MG63 (cell line): ENCODE measurements around the gene OR10H5. TPM values are rescaled to one million over a fixed set of nuclear protein-coding genes. Genes with fewer than 3 reads are reported as not detected.
"Not testable (repeated sequence)": the region's sequence is repeated elsewhere in the genome, so short reads cannot be mapped to it uniquely, and the experiment has no call there.

ENCODE experiments used
- DNase-seq: peaks from one replicate; pipeline ENCODE4 v3.0.0-alpha.2; 2020
- H3K27me3 ChIP-seq: fragments of 250-450 bp; sonication (Bioruptor Pico); 2 replicates; pipeline ENCODE4 v1.5.1; 2020; ENCODE audit warnings: mild to moderate bottlenecking, moderate library complexity
- H3K36me3 ChIP-seq: fragments of 250-450 bp; sonication (Bioruptor Pico); 2 replicates; pipeline ENCODE4 v1.5.1; 2020; ENCODE audit warnings: mild to moderate bottlenecking, moderate library complexity
- H3K4me3 ChIP-seq: fragments of 250-450 bp; sonication (Bioruptor Pico); 2 replicates; pipeline ENCODE4 v1.5.1; 2020; ENCODE audit warnings: mild to moderate bottlenecking, moderate library complexity
- H3K9me3 ChIP-seq: fragments of 250-450 bp; sonication (Bioruptor Pico); 2 replicates; pipeline ENCODE4 v1.5.1; 2020; ENCODE audit warnings: mild to moderate bottlenecking, moderate library complexity
- total RNA-seq: library from RNA; depleted of rRNA; stranded (reverse); fragments of >200 nt; shearing (Covaris generic); gene quantifications from 2 replicates; pipeline ENCODE4 v1.2.3, GENCODE V29; 2014; ENCODE audit warnings: low replicate concordance; rRNA removed

OR10H5 gene, protein sequence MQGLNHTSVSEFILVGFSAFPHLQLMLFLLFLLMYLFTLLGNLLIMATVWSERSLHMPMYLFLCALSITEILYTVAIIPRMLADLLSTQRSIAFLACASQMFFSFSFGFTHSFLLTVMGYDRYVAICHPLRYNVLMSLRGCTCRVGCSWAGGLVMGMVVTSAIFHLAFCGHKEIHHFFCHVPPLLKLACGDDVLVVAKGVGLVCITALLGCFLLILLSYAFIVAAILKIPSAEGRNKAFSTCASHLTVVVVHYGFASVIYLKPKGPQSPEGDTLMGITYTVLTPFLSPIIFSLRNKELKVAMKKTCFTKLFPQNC
- not detected in 2 replicates for total RNA-seq

DNA sequence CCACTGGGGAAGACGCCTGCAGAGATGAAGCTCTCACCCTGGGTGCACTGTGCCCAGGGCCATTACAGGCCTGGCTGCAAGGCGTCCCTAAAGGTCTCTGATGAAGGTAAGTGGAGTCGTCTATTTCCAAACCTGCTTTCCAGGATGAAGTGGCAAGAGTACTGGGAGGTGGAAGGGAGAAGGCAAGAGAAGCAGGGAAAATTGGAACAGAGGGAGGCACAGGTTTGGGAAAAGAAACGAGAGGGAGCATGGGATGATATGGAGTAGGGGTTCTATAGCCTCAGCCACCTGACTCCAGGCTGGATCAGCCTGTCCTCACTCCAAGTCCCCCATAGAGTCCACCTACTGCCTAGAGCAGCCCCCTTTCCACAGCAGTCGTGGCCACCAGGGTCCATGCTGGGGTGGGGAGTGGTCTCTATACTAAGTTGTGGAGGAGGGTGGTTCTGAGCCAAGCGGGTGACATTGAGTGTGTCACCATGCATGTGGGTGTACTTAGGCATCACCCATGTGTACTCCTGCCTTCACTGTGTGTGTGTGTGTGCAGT is at the start of gene OR10H5:
Gene OR10H5, plus strand, starts transcription at position 51 of the 545 bp plus-strand sequence. CDS start 6,388 bp downstream, outside the sequence.
- no peaks in the 10 kb centered on the region for H3K9me3 ChIP-seq
- no peaks in the 10 kb centered on the region for H3K36me3 ChIP-seq
- no peak for DNase-seq
- no peak within 1 kb of the TSS for H3K4me3 ChIP-seq
- H3K27me3 ChIP-seq: peaks cover 14% of the 10 kb centered on the region; the same call in 1 of the 2 replicates

DNA sequence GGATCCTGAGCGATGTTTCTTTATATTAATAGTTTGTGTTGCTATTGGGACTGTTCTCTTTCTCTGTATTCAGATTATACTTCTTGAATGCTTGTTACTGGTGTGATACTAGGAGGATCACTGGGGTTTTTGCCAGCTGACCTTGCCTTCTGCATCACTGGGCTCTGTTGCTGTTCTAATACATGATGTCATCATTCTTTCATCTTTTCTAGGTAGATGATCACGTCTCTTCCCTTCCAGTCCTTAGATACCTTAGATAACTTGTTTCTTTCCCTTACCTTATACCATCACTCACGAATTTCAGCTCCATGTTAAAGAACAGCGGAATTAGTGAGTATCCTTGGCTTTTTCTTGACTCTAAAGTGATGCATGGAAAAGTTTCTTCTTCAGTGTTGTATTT is 49.7 kb upstream of the OR10H5 start, which contains the start of gene OR10H3:
Gene OR10H3, plus strand, starts transcription at position 264 of the 400 bp plus-strand sequence. CDS start 3,408 bp downstream, outside the sequence.
- H3K4me3 ChIP-seq: no peak within 1 kb of the TSS
- no peak for DNase-seq
- peaks cover 18% of the 10 kb centered on the region for H3K27me3 ChIP-seq
- H3K36me3 ChIP-seq: no peaks in the 10 kb centered on the region
- H3K9me3 ChIP-seq: peaks cover 12% of the 10 kb centered on the region

DNA sequence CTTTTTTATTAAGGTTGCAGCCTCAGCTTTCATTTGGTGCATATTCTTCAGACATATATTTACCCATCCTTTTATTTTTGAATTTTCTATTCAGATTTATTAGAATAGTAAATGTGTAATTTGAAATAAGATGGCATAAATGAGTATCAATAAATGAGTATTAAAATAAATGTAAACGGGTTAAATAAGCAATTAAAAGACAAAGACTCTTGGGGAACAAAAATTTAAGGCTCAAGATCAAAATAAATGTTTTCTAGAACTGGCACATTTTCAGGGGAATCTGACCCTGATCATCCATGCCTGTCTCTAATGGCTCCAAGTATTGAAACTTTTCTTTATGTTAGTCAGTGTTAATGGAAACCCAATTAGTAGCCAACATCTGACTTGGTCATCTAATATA is 46.7 kb upstream of the OR10H5 start:
- no peak overlapping the region for H3K4me3 ChIP-seq
- peaks cover 12% of the 10 kb centered on the region for H3K9me3 ChIP-seq
- DNase-seq: no peak
- H3K36me3 ChIP-seq: no peaks in the 10 kb centered on the region
- peaks cover 7% of the 10 kb centered on the region for H3K27me3 ChIP-seq

DNA sequence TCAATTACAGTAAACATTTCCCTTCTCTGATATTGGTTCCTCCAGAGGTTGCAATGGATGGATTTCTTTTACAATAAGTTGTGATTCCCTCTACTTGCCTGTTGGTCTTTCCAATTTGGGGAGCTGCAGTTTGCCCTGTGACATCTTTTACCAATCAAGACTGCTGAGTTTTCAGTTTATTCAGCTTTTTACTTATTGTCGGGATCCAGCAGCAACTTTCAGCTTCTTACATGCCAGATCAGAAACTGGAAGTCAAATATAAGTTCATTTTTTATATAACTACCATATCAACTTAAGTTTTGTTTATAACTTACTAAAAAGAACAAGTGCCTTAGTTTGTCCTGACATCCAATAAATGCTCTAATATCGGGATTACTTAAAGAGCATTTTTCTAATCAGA is 39.2 kb upstream of the OR10H5 start:
- Histone ChIP-seq H3K36me3 (no peaks in the 10 kb centered on the region), H3K27me3 (peaks cover 41% of the 10 kb centered on the region), H3K9me3 (no peaks in the 10 kb centered on the region; the same call in 1 of the 2 replicates), H3K4me3 (no peak overlapping the region)
- no peak for DNase-seq

DNA sequence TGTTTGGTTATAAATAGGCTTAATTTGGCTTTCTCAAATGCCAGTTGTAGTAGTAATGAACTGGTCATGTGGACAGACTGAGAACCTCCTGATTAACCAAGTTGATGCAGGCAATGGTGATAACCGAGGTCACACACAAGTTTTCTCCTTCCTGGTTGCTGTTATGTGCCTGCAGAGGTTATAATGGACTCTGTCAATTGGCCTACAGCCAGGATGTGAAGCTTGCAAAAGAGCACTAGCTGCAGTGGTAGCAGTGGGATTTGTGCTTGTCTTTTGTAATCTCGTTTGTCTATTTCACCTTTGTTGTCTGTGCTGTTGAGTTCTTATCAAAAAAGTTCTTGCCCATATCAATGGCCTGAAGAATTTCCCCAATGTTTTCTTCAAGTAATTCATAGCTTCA is 29.1 kb upstream of the OR10H5 start:
- no peak for DNase-seq
- H3K27me3 ChIP-seq: peaks cover 9% of the 10 kb centered on the region
- H3K36me3 ChIP-seq: no peaks in the 10 kb centered on the region
- no peak overlapping the region for H3K4me3 ChIP-seq
- H3K9me3 ChIP-seq: no peaks in the 10 kb centered on the region

DNA sequence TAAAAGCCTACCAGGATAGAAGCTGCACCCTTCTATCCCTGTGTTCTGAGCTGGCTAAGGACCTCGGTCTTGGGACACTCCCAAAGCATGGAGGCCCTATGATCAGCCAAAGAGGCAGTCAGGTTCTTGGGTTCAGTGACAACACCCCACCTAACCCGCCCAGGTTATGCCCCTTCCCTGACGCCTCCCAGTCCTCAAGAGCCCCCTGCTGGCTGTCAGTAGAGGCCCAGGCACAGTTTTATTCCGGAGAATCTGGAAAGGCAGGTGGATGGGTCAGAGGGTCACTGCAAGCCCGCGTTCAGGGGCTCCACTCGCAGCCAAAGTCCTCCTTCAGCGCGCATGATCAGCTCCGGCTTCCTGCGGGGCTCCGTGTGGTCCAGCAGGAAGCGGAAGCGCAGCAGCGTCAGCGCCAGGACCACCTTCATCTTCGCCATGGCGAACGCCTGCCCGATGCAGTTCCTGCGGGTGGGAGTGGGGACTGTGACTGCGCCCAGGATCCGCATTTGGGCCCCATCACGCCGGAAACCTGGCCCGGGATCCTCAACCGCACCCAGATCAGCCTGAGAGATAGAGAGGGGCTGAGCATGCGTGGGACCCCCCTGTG is 27.4 kb upstream of the OR10H5 start:
- Histone ChIP-seq H3K9me3 (no peaks in the 10 kb centered on the region), H3K4me3 (no peak overlapping the region), H3K27me3 (peaks cover 17% of the 10 kb centered on the region), H3K36me3 (no peaks in the 10 kb centered on the region)
- DNase-seq: no peak

DNA sequence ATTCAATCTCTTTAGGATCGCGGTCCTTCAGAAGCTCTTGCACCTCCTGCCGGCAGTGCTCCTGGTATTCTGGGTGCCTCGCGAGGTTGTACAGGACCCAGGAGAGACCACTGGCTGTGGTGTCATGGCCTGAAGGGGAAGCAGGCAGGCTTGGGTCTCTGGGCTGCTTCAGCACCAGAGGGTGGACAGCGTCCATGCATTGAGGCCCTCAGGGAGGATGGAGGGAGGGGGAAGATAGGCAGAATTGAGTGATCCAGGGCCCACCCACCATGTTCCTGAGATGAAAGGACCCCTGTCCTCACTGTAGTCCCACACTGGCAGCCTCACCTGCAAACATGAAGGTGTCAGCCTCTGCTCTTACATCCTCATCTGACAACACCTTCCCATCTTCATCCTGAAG is 17.9 kb upstream of the OR10H5 start:
- DNase-seq: no peak

DNA sequence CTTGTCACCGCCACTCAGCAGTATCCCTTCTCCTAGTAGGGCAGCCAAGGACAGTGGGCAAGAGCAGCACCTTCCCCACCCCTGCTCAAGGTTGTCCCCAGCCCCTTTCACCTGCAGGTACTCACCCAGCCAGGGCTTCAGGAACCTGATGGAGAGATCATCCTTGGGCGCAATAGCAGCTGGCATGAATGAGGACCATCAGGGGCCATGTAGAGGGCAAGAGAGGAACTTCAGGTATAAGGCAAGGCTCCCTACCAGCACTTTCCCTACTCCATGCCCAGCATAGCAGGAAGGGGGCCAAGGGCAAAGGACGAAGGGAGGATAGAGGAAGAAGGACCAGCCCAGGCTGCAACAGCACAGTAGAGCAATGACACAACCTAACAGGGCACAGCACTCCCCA is 13.3 kb upstream of the OR10H5 start:
- H3K27me3 ChIP-seq, H3K9me3 ChIP-seq, H3K4me3 ChIP-seq, H3K36me3 ChIP-seq, DNase-seq: not testable (repeated sequence)

More for the DNA sequence above, 17.9 kb upstream of the OR10H5 start:
- Histone ChIP-seq H3K9me3 (no peaks in the 10 kb centered on the region), H3K27me3 (peaks cover 11% of the 10 kb centered on the region), H3K4me3 (no peak overlapping the region), H3K36me3 (no peaks in the 10 kb centered on the region)

DNA sequence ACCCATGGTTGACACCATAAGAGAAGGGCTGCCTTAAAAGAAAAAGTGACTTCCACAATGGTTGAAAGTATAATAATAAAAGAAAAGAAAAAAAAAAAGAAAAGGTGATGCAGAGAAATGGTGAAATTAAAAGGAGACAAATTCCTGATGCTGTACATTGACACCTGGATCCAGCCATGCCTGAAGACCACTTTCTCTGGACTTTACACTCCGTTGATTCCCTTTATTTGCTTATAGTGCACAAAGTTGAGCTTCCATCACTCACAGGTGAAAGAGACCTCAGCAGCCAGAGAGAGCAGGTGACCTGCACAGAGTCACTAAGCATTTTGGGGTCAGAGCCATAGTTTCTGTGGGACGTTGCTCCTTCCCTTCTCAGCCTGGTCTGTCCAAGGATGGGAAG is 12.2 kb upstream of the OR10H5 start:
- H3K27me3 ChIP-seq: no peaks in the 10 kb centered on the region
- H3K36me3 ChIP-seq: no peaks in the 10 kb centered on the region
- no peaks in the 10 kb centered on the region for H3K9me3 ChIP-seq
- DNase-seq: no peak
- H3K4me3 ChIP-seq: no peak overlapping the region

DNA sequence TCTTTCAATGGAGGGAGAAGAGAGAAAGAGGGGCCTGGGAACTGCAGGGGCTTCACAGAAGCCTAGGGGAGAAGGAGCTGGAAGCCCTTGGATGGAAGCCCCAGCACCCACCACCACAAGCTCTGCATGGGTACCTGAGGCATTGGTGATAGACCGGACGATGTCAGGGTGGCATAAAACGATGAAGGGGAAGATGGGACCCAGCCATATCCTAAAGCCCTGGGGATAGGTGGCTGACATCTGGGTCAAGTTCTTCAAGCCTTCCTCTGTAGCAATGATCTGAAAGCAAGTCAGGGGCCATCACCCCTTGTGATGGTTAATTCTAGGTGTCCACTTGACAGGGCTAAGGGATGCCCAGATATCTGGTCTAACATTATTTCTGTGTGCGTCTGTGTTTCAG is 11.2 kb upstream of the OR10H5 start:
- no peaks in the 10 kb centered on the region for H3K27me3 ChIP-seq
- H3K4me3 ChIP-seq: no peak overlapping the region
- DNase-seq: no peak
- no peaks in the 10 kb centered on the region for H3K9me3 ChIP-seq
- H3K36me3 ChIP-seq: no peaks in the 10 kb centered on the region

DNA sequence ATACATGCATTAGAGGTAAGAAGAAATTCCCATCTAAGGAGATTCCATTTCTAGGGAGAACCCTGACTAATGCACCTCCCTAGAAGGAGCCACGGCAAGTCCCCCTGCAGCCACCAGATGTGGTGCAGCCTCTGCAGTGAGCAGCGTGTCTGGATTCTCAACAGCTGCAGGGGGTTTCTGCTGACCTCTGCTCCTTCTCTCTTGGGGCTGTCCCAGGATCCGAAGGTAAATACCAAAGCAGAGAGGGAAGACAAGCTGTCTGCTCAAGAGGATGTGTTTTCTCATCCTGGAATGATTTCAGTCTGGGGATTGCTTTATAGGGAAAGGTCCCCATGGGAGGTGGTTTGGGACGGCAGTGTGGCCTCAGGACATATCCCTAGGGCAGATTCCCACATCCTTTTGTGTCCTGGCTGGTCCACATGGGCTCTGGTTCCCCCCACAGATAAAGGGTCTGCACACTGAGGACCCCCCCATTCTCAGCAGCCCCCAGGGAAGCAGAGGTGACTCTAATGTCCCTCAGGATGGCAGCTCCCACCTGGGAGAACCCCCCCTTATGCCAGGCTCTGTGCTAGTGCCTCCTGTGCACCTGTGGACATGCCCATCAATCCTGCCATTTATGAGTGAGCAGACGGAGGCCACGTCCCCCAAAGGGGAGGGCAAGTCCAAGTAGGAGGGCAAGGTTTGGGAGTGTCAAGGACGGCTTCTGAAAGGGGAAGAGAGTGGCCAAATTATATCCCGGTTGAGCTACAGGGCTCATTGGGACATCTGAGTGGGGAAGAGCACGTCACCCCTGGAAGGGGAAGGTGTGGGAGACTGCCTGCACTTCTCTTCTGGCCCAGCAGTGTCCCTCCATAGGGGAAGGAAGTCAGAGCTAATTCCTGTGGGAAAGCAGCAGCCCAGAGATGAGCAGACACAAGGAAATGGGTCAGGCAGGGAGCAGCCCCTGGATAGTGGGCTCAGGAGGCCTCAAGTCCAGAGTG is 10.2 kb upstream of the OR10H5 start:
- no peaks in the 10 kb centered on the region for H3K9me3 ChIP-seq
- no peaks in the 10 kb centered on the region for H3K27me3 ChIP-seq
- H3K4me3 ChIP-seq: no peak overlapping the region
- no peak for DNase-seq
- no peaks in the 10 kb centered on the region for H3K36me3 ChIP-seq

DNA sequence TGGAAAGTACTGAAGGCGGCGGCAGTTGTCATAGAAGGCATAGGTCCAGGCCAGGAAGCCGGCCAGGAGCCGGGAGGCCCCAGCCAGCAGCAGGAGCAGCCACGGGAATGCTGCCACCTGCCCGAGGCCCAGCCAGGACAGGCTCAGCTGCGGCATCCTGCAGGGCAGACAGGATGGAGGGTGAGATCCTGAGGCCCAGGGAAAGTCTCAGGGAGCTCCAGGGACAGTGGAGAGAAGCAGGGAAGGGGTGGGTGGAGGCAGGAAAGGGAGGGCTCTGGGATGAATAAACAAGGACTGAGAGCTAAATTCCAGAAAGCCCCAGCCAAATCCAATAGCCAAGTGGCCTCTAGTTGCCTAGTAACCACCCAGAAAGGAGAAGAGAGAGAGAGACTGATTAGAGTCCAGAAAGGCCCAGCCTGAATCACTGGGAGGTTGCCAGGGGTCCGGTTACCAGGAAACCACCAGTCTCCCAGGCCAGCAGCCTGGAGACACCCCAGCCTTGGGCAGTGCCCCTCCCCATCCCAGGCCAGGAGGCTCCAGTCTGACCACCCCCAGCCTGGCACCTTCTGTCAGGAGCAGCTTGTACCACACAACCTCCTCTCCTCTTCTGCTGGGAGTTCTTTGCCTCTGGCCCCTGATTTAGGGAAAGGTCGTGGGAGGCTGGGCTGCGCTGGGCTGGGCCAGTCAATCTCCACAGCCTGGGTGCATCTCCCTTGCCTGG is 7.5 kb upstream of the OR10H5 start:
- peak; percentile 79 for DNase-seq
- H3K9me3 ChIP-seq: no peaks in the 10 kb centered on the region
- H3K36me3 ChIP-seq: no peaks in the 10 kb centered on the region
- H3K27me3 ChIP-seq: no peaks in the 10 kb centered on the region
- H3K4me3 ChIP-seq: no peak overlapping the region

DNA sequence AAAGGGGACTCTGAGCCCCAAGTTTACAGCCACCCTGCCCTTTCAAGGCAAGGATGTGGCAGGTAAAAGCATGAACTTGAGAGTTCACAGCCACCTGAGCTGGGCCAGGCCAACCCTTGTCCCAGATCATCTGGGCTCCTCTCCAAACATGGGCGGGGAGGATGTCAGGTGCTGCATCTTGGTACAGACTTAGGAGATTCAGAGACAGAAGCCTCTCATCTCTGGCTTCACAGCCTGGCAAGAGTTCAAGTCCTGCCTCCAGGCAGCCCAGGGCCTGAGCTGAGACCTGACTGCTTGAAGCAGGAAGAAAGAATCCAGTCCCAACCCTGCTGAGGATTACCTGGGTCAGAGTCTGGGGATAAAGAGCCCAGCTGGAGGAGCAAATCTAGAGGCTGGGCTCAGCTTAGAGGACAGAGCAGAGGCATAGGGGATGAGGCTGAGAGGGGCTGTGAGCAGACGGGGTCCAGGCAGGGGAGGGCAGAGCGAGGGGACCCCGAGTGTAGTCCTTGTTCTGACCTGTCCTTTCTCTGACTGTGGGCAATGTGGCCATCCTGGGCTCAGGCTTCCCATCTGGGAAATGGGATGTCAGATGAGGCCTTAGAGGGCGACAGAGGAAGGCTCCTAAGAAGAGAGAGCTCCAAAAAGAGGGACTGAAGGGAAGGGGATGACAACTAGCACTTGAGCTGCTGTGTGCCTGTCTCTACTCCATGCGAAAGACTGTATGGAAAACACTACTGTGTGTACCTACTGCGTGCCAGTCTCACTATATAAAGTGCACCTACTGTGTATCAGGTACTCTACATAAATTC is 6.6 kb upstream of the OR10H5 start:
- 0 out of 2 replicates have a peak, but pooled peaks cover 2% of the 10 kb centered on the region for H3K27me3 ChIP-seq
- DNase-seq: no peak
- no peaks in the 10 kb centered on the region for H3K36me3 ChIP-seq
- H3K4me3 ChIP-seq: no peak overlapping the region
- no peaks in the 10 kb centered on the region for H3K9me3 ChIP-seq

DNA sequence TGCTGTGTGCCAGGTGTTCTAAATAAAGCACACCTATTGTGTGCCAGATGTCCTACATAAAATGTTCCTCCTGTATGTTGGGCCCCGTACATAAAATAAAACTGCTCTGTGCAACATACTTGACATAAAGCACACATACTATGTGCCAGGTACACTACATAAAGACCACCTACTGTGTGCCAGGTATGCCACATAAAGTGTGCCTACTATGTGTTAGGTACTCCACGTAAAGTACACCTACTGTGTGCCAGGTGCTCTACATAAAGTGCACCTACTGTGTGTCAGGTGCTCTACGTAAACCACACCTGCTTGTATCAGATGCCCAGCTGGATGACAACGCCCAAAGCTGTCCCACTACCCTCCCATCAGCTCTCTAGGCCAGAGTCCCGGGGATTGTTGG is 5.8 kb upstream of the OR10H5 start:
- H3K9me3 ChIP-seq: no peaks in the 10 kb centered on the region
- no peak overlapping the region for H3K4me3 ChIP-seq
- H3K36me3 ChIP-seq: no peaks in the 10 kb centered on the region
- DNase-seq: no peak
- peaks cover 5% of the 10 kb centered on the region; the same call in 1 of the 2 replicates for H3K27me3 ChIP-seq

DNA sequence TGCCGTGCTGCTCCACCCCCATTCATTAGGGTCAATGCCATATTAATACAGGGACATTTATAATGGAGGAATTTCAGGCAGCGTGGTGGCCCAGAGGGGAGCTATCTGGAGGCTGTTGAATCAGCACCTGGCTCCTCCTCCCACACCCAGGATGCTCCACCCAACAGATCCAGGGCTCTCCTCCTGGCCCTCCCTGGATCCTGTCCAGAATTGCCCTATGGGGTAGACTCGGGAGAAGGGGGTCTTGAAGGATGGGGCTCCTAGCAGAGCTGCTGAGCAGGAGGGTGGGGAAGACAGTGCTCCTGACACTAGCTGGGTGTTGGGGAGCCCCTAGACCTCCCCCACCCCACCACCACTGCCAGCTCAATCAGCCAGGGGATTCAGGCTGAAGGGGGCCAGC is 5.2 kb upstream of the OR10H5 start:
- no peaks in the 10 kb centered on the region for H3K36me3 ChIP-seq
- H3K27me3 ChIP-seq: peaks cover 8% of the 10 kb centered on the region; the same call in 1 of the 2 replicates
- H3K4me3 ChIP-seq: no peak overlapping the region
- H3K9me3 ChIP-seq: no peaks in the 10 kb centered on the region
- DNase-seq: no peak
